Panc1 (cell line): ENCODE data around the gene UGT2B28. TPM values are rescaled to one million over a fixed set of nuclear protein-coding genes. Genes with fewer than 3 reads are reported as not detected.
"Not testable (repeated sequence)": the region's sequence is repeated elsewhere in the genome, so short reads cannot be mapped to it uniquely, and the experiment has no call there.

Experiments
- ATAC-seq: fragments of 200-7000 bp; cut with Tn5 transposase; 2 replicates; pipeline ENCODE4 v1.9.1; 2020; ENCODE audit warnings: mild to moderate bottlenecking, moderate library complexity
- BruUV-seq: library from RNA; stranded (reverse); fragments of 400-500 nt; replicated peaks from 2 replicates; lab custom pipeline; 2021; lab: Mats Ljungman, UMichigan
- CTCF ChIA-PET: fragments of 300-600 bp; sonication (Branson Sonifier 250); formaldehyde crosslinking; loops from one replicate; lab custom pipeline; 2022; ENCODE audit warnings: antibody characterized with exemption; lab: Charles Lee
- POLR2A ChIA-PET: fragments of 300-600 bp; sonication (Branson Sonifier 250); formaldehyde crosslinking; loops from one replicate; lab custom pipeline; 2022; ENCODE audit warnings: antibody characterized with exemption; lab: Charles Lee
- DNase-seq: peaks from one replicate; pipeline ENCODE4 v3.0.0-alpha.2; 2010; ENCODE audit warnings: low read depth, low spot score
- H3K27ac ChIP-seq: 2 replicates; pipeline ENCODE4 v1.5.1; 2011; ENCODE audit warnings: mild to moderate bottlenecking, low read length, inconsistent platforms
- H3K27me3 ChIP-seq: fragments of 200-500 bp; sonication (Bioruptor generic); 2 replicates; pipeline ENCODE4 v1.6.0; 2014; ENCODE audit warnings: low read length, inconsistent platforms; ENCODE audit not compliant: control insufficient read depth, insufficient read depth
- H3K36me3 ChIP-seq: fragments of 200-500 bp; sonication (Bioruptor generic); 2 replicates; pipeline ENCODE4 v1.5.1; 2014; ENCODE audit warnings: inconsistent platforms, mild to moderate bottlenecking, low read length, moderate library complexity; ENCODE audit not compliant: control insufficient read depth, insufficient read depth
- H3K4me1 ChIP-seq: 2 replicates; pipeline ENCODE4 v1.5.1; 2011; ENCODE audit warnings: inconsistent platforms, mild to moderate bottlenecking, low read length, moderate library complexity; ENCODE audit not compliant: control insufficient read depth, insufficient read depth
- H3K4me3 ChIP-seq, 2 experiments: 2 replicates each; pipeline ENCODE4 v1.5.1; 2011 to 2012; ENCODE audit warnings: low read depth in 2 of 2, low read length in 2 of 2, mild to moderate bottlenecking in 2 of 2, inconsistent platforms in 1 of 2, moderate library complexity in 1 of 2
- H3K9me3 ChIP-seq: fragments of 200-500 bp; sonication (Bioruptor generic); 2 replicates; pipeline ENCODE4 v1.5.1; 2014; ENCODE audit warnings: low read depth, mild to moderate bottlenecking, inconsistent platforms, low read length, moderate library complexity; ENCODE audit not compliant: control insufficient read depth, insufficient read depth
- CTCF ChIP-seq: fragments of 450-650 bp; IDR thresholded peaks from 2 replicates; pipeline ENCODE4 v1.5.1; 2017; ENCODE audit warnings: mild to moderate bottlenecking
- SIN3A ChIP-seq: IDR thresholded peaks from 2 replicates; pipeline ENCODE4 v1.6.1; 2012; ENCODE audit warnings: low read depth, mild to moderate bottlenecking, low read length, moderate library complexity, borderline replicate concordance; ENCODE audit not compliant: insufficient read depth
- TCF7L2 ChIP-seq: IDR thresholded peaks from 2 replicates; pipeline ENCODE4 v1.6.1; 2011; ENCODE audit warnings: mild to moderate bottlenecking, low read depth, low read length, inconsistent platforms
- in situ Hi-C: cut with HindIII; loops from 2 replicates; pipeline ENCODE4 v1.10.0; 2016; ENCODE audit warnings: low sequenced_read_pairs, low pct_unique_long_range_greater_than_20kb
- intact Hi-C: fragments of 100-400 bp; cut with micrococcal nuclease; formaldehyde crosslinking; loops from one replicate; pipeline ENCODE4 v1.10.0; 2022; ENCODE audit not compliant: unreplicated experiment
- total RNA-seq: library from RNA; stranded (reverse); gene quantifications from one replicate; pipeline ENCODE4 v1.2.1, GENCODE V29; 2021; ENCODE audit not compliant: unreplicated experiment

The UGT2B28 gene
- total RNA-seq, 1 experiment from 2014 or later, result not detected

GRCh38 chr4:69309549-69310076, 29.3 kb downstream of the UGT2B28 start:
- intact Hi-C loops, result not testable (repeated sequence)

GRCh38 chr4:69310262-69310661, 30.0 kb downstream of the UGT2B28 start:
- in situ Hi-C loops, POLR2A ChIA-PET, CTCF ChIA-PET, ATAC-seq, H3K27ac ChIP-seq, BruUV-seq, H3K4me3 ChIP-seq, H3K27me3 ChIP-seq, H3K4me1 ChIP-seq, H3K36me3 ChIP-seq, intact Hi-C loops, H3K9me3 ChIP-seq, DNase-seq: not testable (repeated sequence)

More at GRCh38 chr4:69309549-69310076, 29.3 kb downstream of the UGT2B28 start:
- POLR2A ChIA-PET, CTCF ChIA-PET, H3K4me3 ChIP-seq, DNase-seq, H3K27ac ChIP-seq, H3K4me1 ChIP-seq, H3K36me3 ChIP-seq, in situ Hi-C loops, BruUV-seq, H3K27me3 ChIP-seq, ATAC-seq, H3K9me3 ChIP-seq: not testable (repeated sequence)

GRCh38 chr4:69317669-69318298, 37.5 kb downstream of the UGT2B28 start:
- H3K4me3 ChIP-seq, H3K9me3 ChIP-seq, H3K27me3 ChIP-seq, DNase-seq, in situ Hi-C loops, H3K4me1 ChIP-seq, H3K36me3 ChIP-seq, BruUV-seq, H3K27ac ChIP-seq, POLR2A ChIA-PET, ATAC-seq: not testable (repeated sequence)
- TF ChIP-seq CTCF, result peak; percentile 61
- intact Hi-C loops, result loop anchor here (2.0 kb wide), 1 partner anchor 299 kb away; no protein-coding TSS in a partner anchor
- CTCF ChIA-PET, result interaction anchor here (0.6 kb wide), 1 partner anchor 1222 kb away, joined by 4 read pairs; no protein-coding TSS in a partner anchor

GRCh38 chr4:69321153-69321729, 41.0 kb downstream of the UGT2B28 start:
- in situ Hi-C loops, result no loop called here
- BruUV-seq, result no TSS peak
- intact Hi-C loops, result no loop called here
- Histone ChIP-seq H3K27ac (no peak overlapping the region), H3K4me1 (no peaks in the 10 kb centered on the region), H3K4me3 (no peak overlapping the region), H3K27me3 (no peaks in the 10 kb centered on the region), H3K36me3 (no peaks in the 10 kb centered on the region), H3K9me3 (no peaks in the 10 kb centered on the region)
- CTCF ChIA-PET, result no interaction called here
- POLR2A ChIA-PET, result no interaction called here
- no peak for ATAC-seq
- TF ChIP-seq CTCF, result no peak
- TF ChIP-seq TCF7L2, result no peak
- no peak for TF ChIP-seq SIN3A
- no peak for DNase-seq
